SK-N-SH (cell line): ENCODE data around the gene TGFB3. TPM values are rescaled to one million over a fixed set of nuclear protein-coding genes. Genes with fewer than 3 reads are reported as not detected.

ENCODE experiments used
- CTCF ChIA-PET: fragments of 300-600, 350-600 bp; formaldehyde crosslinking; extraction: SDS; loops from one replicate; lab custom pipeline; 2021; lab: Yijun Ruan, JAX
- POLR2A ChIA-PET: fragments of 350-600 bp; sonication (Branson Sonifier 250); formaldehyde crosslinking; extraction: SDS; loops from one replicate; lab custom pipeline; 2020; ENCODE audit warnings: antibody characterized with exemption, inconsistent platforms; lab: Yijun Ruan, JAX
- DNase-seq: peaks from one replicate; pipeline ENCODE4 v3.0.0; 2012
- H2AFZ ChIP-seq: fragments of 200-600 bp; sonication (generic); 2 replicates; pipeline ENCODE4 v1.8.1; 2016; ENCODE audit warnings: antibody characterized with exemption, mild to moderate bottlenecking, low read depth
- H3F3A ChIP-seq: fragments of 200-600 bp; sonication (generic); replicated peaks from 2 replicates; pipeline ENCODE3; 2016; ENCODE audit warnings: antibody characterized with exemption, mild to moderate bottlenecking; ENCODE audit not compliant: insufficient read depth
- H3K27ac ChIP-seq, 2 experiments: fragments of 200-500 bp in 1 of 2; fragments of 200-600 bp in 1 of 2; sonication (Bioruptor generic) in 1 of 2; sonication (generic), shearing (Covaris generic) in 1 of 2; 2 replicates each; pipeline versions ENCODE4 v1.5.1 to v1.6.1; 2014 to 2016; ENCODE audit warnings: low read depth in 2 of 2, inconsistent platforms in 1 of 2, low read length in 1 of 2, mild to moderate bottlenecking in 1 of 2, mixed read lengths in 1 of 2
- H3K27me3 ChIP-seq: fragments of 200-600 bp; sonication (generic), shearing (Covaris generic); 2 replicates; pipeline ENCODE4 v1.6.1; 2016; ENCODE audit warnings: mixed run types; ENCODE audit not compliant: insufficient read depth
- H3K36me3 ChIP-seq, 2 experiments: fragments of 200-500 bp in 1 of 2; fragments of 200-600 bp in 1 of 2; sonication (Bioruptor generic) in 1 of 2; sonication (generic) in 1 of 2; replicated peaks in 1 of 2; 2 replicates each; pipeline versions ENCODE3 to v1.5.1; 2014 to 2016; ENCODE audit warnings: low read length in 1 of 2, mild to moderate bottlenecking in 1 of 2; ENCODE audit not compliant: insufficient read depth in 2 of 2, control insufficient read depth in 1 of 2
- H3K4me1 ChIP-seq, 2 experiments: fragments of 200-500 bp in 1 of 2; fragments of 200-600 bp in 1 of 2; sonication (Bioruptor generic) in 1 of 2; sonication (generic), shearing (Covaris generic) in 1 of 2; 2 replicates each; pipeline versions ENCODE4 v1.5.1 to v1.6.1; 2014 to 2016; ENCODE audit warnings: low read depth in 1 of 2, low read length in 1 of 2, mixed run types in 1 of 2; ENCODE audit not compliant: insufficient read depth in 2 of 2, control insufficient read depth in 1 of 2
- H3K4me2 ChIP-seq: fragments of 200-600 bp; sonication (generic), shearing (Covaris generic); 2 replicates; pipeline ENCODE4 v1.6.1; 2017; ENCODE audit warnings: mixed run types
- H3K4me3 ChIP-seq, 2 experiments: fragments of 200-500 bp in 1 of 2; fragments of 200-600 bp in 1 of 2; sonication (Bioruptor generic) in 1 of 2; sonication (generic), shearing (Covaris generic) in 1 of 2; 2 replicates each; pipeline versions ENCODE4 v1.5.1 to v1.8.1; 2014 to 2016; ENCODE audit warnings: low read depth in 2 of 2, inconsistent platforms in 1 of 2, low read length in 1 of 2, mild to moderate bottlenecking in 1 of 2, mixed read lengths in 1 of 2, moderate library complexity in 1 of 2
- H3K79me2 ChIP-seq: fragments of 200-600 bp; sonication (generic); 2 replicates; pipeline ENCODE4 v1.8.1; 2017; ENCODE audit warnings: mild to moderate bottlenecking; ENCODE audit not compliant: insufficient read depth
- H3K9ac ChIP-seq: fragments of 200-600 bp; sonication (generic); 2 replicates; pipeline ENCODE4 v1.6.1; 2017; ENCODE audit warnings: mixed run types
- H3K9me2 ChIP-seq: fragments of 200-600 bp; sonication (generic); 2 replicates; pipeline ENCODE4 v1.6.1; 2017; ENCODE audit warnings: mixed run types
- H3K9me3 ChIP-seq: fragments of 200-600 bp; sonication (generic); 2 replicates; pipeline ENCODE4 v1.6.1; 2017; ENCODE audit warnings: mixed run types, mild to moderate bottlenecking, moderate library complexity
- H4K20me1 ChIP-seq: fragments of 200-600 bp; sonication (generic); 2 replicates; pipeline ENCODE4 v1.6.1; 2017; ENCODE audit warnings: mild to moderate bottlenecking, mixed run types; ENCODE audit not compliant: insufficient read depth
- CHD2 ChIP-seq: fragments of 150-350 bp; IDR thresholded peaks from 2 replicates; pipeline ENCODE4 v1.6.1; 2018; ENCODE audit warnings: low read length; ENCODE audit not compliant: partially characterized antibody
- ELF1 ChIP-seq: IDR thresholded peaks from 2 replicates; pipeline ENCODE4 v1.4.0; 2012
- EZH2phosphoT487 ChIP-seq: fragments of 200-600 bp; sonication (generic); IDR thresholded peaks from 2 replicates; pipeline ENCODE4 v1.6.1; 2017; ENCODE audit warnings: low read depth, mixed run types, mild to moderate bottlenecking, antibody characterized with exemption, moderate library complexity, borderline replicate concordance
- FOSL2 ChIP-seq: IDR thresholded peaks from 2 replicates; pipeline ENCODE4 v1.4.0; 2012; ENCODE audit warnings: low read depth, mild to moderate bottlenecking, moderate library complexity, borderline replicate concordance
- FOXJ3 ChIP-seq: sonication (generic); formaldehyde crosslinking; IDR thresholded peaks from 2 replicates; pipeline ENCODE4 v1.5.1; 2020; ENCODE audit warnings: mild to moderate bottlenecking, missing genetic modification reagents
- FOXM1 ChIP-seq: IDR thresholded peaks from 2 replicates; pipeline ENCODE4 v1.4.0; 2012; ENCODE audit warnings: low read depth, mild to moderate bottlenecking
- GABPA ChIP-seq: IDR thresholded peaks from 2 replicates; pipeline ENCODE4 v1.4.0; 2012; ENCODE audit warnings: low read depth, mild to moderate bottlenecking
- GATA2 ChIP-seq: sonication (generic); formaldehyde crosslinking; IDR thresholded peaks from 2 replicates; pipeline ENCODE4 v1.5.0; 2020; ENCODE audit warnings: mild to moderate bottlenecking, missing genetic modification reagents
- MEF2A ChIP-seq: IDR thresholded peaks from 2 replicates; pipeline ENCODE4 v1.4.0; 2012; ENCODE audit warnings: low read depth, borderline replicate concordance
- MXI1 ChIP-seq: IDR thresholded peaks from 2 replicates; pipeline ENCODE4 v1.6.1; 2012; ENCODE audit warnings: mild to moderate bottlenecking, low read depth, low read length, improper control_type of control experiment
- NFIC ChIP-seq: IDR thresholded peaks from 2 replicates; pipeline ENCODE4 v1.4.0; 2012; ENCODE audit warnings: borderline replicate concordance
- NRF1 ChIP-seq: IDR thresholded peaks from 2 replicates; pipeline ENCODE4 v1.6.1; 2012; ENCODE audit warnings: low read depth, mild to moderate bottlenecking, low read length
- POLR2AphosphoS5 ChIP-seq: IDR thresholded peaks from 2 replicates; pipeline ENCODE4 v1.6.1; 2012; ENCODE audit warnings: low read depth, low read length
- RCOR1 ChIP-seq: fragments of 150-350 bp; IDR thresholded peaks from 2 replicates; pipeline ENCODE4 v1.6.1; 2017; ENCODE audit warnings: antibody characterized with exemption, low read length
- RFX5 ChIP-seq: IDR thresholded peaks from 2 replicates; pipeline ENCODE4 v1.6.1; 2012; ENCODE audit warnings: mild to moderate bottlenecking, improper control_type of control experiment, low read length
- SIN3A ChIP-seq: IDR thresholded peaks from 2 replicates; pipeline ENCODE4 v1.6.1; 2012; ENCODE audit warnings: low read depth, mild to moderate bottlenecking, low read length, moderate library complexity, borderline replicate concordance
- SMC3 ChIP-seq: IDR thresholded peaks from 2 replicates; pipeline ENCODE4 v1.6.1; 2012; ENCODE audit warnings: low read depth, low read length, improper control_type of control experiment
- TAF1 ChIP-seq: IDR thresholded peaks from 2 replicates; pipeline ENCODE4 v1.6.1; 2012; ENCODE audit warnings: low read depth, mild to moderate bottlenecking, low read length, moderate library complexity, borderline replicate concordance
- TCF12 ChIP-seq: IDR thresholded peaks from 2 replicates; pipeline ENCODE4 v1.4.0; 2012
- TEAD4 ChIP-seq: IDR thresholded peaks from 2 replicates; pipeline ENCODE4 v1.4.0; 2012; ENCODE audit warnings: mild to moderate bottlenecking, borderline replicate concordance; ENCODE audit not compliant: insufficient read depth
- WGBS: methylation state at CpG from one replicate; pipeline ENCODE4 v1.1.6; 2017; ENCODE audit warnings: low lambda C conversion rate; 5-methylcytosine and 5-hydroxymethylcytosine counted together
- polyA plus RNA-seq, 3 experiments: library from polyadenylated mRNA; depleted of rRNA; stranded (reverse); fragments of >200 nt; gene quantifications; 2 replicates each; pipeline ENCODE4 v1.2.3, GENCODE V29; 2012
- TF ChIP-seq, protein P1 (sequence below): IDR thresholded peaks from 2 replicates; pipeline ENCODE4; 2012
- TF ChIP-seq, protein P2 (sequence below): IDR thresholded peaks from 2 replicates; pipeline ENCODE4 v1.4.0; 2012; ENCODE audit warnings: low read depth
- TF ChIP-seq, protein P3 (sequence below): IDR thresholded peaks from 2 replicates; pipeline ENCODE4 v1.4.0; 2012; ENCODE audit warnings: low read depth, borderline replicate concordance
- TF ChIP-seq, protein P4 (sequence below): fragments of 200-600 bp; sonication (generic); IDR thresholded peaks from 2 replicates; pipeline ENCODE4 v1.6.1; 2017; ENCODE audit warnings: antibody characterized with exemption, mild to moderate bottlenecking, moderate library complexity

The TGFB3 gene
- polyA plus RNA-seq, 1 of the 3 experiments (the other 2 are of a cell fraction): 7.6 TPM

DNA sequence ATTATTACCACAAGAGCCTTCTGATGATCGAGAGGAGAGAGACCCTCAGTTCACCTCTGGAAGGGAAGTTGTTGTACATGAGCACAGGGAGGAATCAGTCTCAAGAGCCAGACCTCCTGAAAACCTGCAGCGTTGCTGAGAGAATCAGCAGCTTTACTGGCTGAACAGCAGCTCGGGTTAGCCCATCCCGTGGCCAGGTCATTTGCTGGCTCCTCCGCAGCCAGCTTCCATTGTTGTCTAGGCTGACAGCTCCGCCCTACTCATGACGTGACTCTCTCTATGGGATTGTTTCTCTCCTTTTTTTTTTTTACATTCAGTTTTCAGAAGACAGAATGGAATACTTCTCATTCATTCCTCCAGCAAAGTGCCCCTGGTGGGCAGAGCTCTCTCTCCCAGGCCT is 69.9 kb downstream of the TGFB3 start:
- Histone ChIP-seq H3K9me3 (no peaks in the 10 kb centered on the region), H3F3A (no peaks in the 10 kb centered on the region), H3K4me3 (no peak overlapping the region)
- TF ChIP-seq TAF1 (no peak), FOSL2 (no peak), ELF1 (no peak), TEAD4 (no peak), CHD2 (no peak), FOXM1 (no peak), RCOR1 (no peak), SMC3 (no peak), TCF12 (no peak), NRF1 (no peak)
- TF ChIP-seq, protein P1, sequence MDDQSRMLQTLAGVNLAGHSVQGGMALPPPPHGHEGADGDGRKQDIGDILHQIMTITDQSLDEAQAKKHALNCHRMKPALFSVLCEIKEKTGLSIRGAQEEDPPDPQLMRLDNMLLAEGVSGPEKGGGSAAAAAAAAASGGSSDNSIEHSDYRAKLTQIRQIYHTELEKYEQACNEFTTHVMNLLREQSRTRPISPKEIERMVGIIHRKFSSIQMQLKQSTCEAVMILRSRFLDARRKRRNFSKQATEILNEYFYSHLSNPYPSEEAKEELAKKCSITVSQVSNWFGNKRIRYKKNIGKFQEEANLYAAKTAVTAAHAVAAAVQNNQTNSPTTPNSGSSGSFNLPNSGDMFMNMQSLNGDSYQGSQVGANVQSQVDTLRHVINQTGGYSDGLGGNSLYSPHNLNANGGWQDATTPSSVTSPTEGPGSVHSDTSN: no peak
- TF ChIP-seq, protein P2, sequence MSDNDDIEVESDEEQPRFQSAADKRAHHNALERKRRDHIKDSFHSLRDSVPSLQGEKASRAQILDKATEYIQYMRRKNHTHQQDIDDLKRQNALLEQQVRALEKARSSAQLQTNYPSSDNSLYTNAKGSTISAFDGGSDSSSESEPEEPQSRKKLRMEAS: no peak
- TF ChIP-seq, protein P3, sequence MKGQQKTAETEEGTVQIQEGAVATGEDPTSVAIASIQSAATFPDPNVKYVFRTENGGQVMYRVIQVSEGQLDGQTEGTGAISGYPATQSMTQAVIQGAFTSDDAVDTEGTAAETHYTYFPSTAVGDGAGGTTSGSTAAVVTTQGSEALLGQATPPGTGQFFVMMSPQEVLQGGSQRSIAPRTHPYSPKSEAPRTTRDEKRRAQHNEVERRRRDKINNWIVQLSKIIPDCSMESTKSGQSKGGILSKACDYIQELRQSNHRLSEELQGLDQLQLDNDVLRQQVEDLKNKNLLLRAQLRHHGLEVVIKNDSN: no peak
- TF ChIP-seq, all 33 proteins: peak for 0
- H4K20me1 ChIP-seq: no peaks in the 10 kb centered on the region
- no peak for DNase-seq
- H3K9me2 ChIP-seq: no peaks in the 10 kb centered on the region
- H3K27me3 ChIP-seq: no peaks in the 10 kb centered on the region
- 98% methylated on average over 7 of the region's 7 CpGs for WGBS
- H3K27ac ChIP-seq: no peak overlapping the region
- H3K79me2 ChIP-seq: no peaks in the 10 kb centered on the region
- peaks cover 0 to 19% of the 10 kb centered on the region in 2 experiments; a peak in 2 of 4 replicates for H3K4me1 ChIP-seq
- peaks cover 0 to 4% of the 10 kb centered on the region in 2 experiments for H3K36me3 ChIP-seq
- H3K4me2 ChIP-seq: no peak overlapping the region
- no peak overlapping the region for H3K9ac ChIP-seq
- CTCF ChIA-PET: interaction anchor here (1.3 to 14.8 kb wide), 3 partner anchors 29 to 67 kb away, joined by 3 to 550 read pairs (median 3); partner anchors contain the start of genes IFT43 and TGFB3
- H2AFZ ChIP-seq: no peak overlapping the region
- POLR2A ChIA-PET: no interaction called here

DNA sequence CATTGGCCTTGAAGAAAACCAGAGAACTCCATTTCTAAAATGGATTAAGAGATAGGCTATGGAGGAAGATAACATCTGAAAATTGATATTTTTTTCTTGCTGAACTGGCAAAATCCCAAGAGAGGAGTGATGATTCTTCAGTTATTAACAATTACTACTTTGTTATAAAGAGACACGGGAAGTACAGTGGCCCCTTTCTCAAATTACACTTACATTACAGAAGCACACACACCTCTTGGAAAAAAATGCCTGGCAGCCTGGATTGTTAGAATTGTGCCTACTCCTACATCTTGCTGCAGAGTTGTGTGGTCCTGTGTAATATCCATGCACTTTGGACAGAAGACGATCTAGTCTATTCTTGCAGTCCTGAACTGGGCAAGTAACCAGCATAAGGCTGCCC is 71.7 kb downstream of the TGFB3 start:
- no peak overlapping the region for H2AFZ ChIP-seq
- CTCF ChIA-PET: interaction anchor here (1.1 to 14.8 kb wide), 4 partner anchors 13 to 201 kb away, joined by 3 to 550 read pairs (median 47); partner anchors contain the start of genes IFT43 and TGFB3
- H4K20me1 ChIP-seq: no peaks in the 10 kb centered on the region
- no peak overlapping the region for H3K4me2 ChIP-seq
- H3K4me3 ChIP-seq: no peak overlapping the region
- DNase-seq: no peak
- peaks cover 3% of the 10 kb centered on the region for H3F3A ChIP-seq
- no peak overlapping the region for H3K9ac ChIP-seq
- peak overlapping the region in 1 of 2 experiments; percentile 18; a peak in 1 of 4 replicates for H3K27ac ChIP-seq
- H3K79me2 ChIP-seq: no peaks in the 10 kb centered on the region
- no peaks in the 10 kb centered on the region for H3K9me2 ChIP-seq
- H3K9me3 ChIP-seq: no peaks in the 10 kb centered on the region
- H3K36me3 ChIP-seq: peaks cover 0 to 4% of the 10 kb centered on the region in 2 experiments
- POLR2A ChIA-PET: no interaction called here
- 44% methylated on average over 2 of the region's 2 CpGs for WGBS
- peaks cover 9 to 17% of the 10 kb centered on the region in 2 experiments; a peak in 3 of 4 replicates for H3K4me1 ChIP-seq
- no peaks in the 10 kb centered on the region for H3K27me3 ChIP-seq
- TF ChIP-seq GABPA (no peak), EZH2phosphoT487 (no peak), MXI1 (no peak), ELF1 (no peak), RFX5 (no peak), FOXM1 (no peak), POLR2AphosphoS5 (no peak), SIN3A (no peak), GATA2 (CRISPR knock-in tag) (no peak), FOSL2 (no peak), MEF2A (no peak), NRF1 (no peak), FOXJ3 (CRISPR knock-in tag) (no peak), TCF12 (no peak), NFIC (no peak)
- TF ChIP-seq, protein P2: no peak
- TF ChIP-seq, protein P4, sequence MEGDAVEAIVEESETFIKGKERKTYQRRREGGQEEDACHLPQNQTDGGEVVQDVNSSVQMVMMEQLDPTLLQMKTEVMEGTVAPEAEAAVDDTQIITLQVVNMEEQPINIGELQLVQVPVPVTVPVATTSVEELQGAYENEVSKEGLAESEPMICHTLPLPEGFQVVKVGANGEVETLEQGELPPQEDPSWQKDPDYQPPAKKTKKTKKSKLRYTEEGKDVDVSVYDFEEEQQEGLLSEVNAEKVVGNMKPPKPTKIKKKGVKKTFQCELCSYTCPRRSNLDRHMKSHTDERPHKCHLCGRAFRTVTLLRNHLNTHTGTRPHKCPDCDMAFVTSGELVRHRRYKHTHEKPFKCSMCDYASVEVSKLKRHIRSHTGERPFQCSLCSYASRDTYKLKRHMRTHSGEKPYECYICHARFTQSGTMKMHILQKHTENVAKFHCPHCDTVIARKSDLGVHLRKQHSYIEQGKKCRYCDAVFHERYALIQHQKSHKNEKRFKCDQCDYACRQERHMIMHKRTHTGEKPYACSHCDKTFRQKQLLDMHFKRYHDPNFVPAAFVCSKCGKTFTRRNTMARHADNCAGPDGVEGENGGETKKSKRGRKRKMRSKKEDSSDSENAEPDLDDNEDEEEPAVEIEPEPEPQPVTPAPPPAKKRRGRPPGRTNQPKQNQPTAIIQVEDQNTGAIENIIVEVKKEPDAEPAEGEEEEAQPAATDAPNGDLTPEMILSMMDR: no peak
